Measurements from ENCODE around the gene GATB. TPM values are rescaled to one million over a fixed set of nuclear protein-coding genes. Genes with fewer than 3 reads are reported as not detected.

Gene GATB
- total RNA-seq, 1 donor from 2014 or later = 14.2 TPM

- no peaks in the 10 kb centered on the region for H3K27me3 ChIP-seq (ENCODE audit: low read depth)
- DNase-seq = no peak
- no peaks in the 10 kb centered on the region for H3K4me1 ChIP-seq
- H3K36me3 ChIP-seq = no peaks in the 10 kb centered on the region
- no peaks in the 10 kb centered on the region for H3K9me3 ChIP-seq
- ATAC-seq = no peak
- intact Hi-C loops (cut with DNase I) = no loop called here
- no peak overlapping the region for H3K4me3 ChIP-seq
- no peak for TF ChIP-seq CTCF (IDR thresholded peaks at IDR 0.05)
- H3K27ac ChIP-seq = peak overlapping the region; percentile 18
These were observed 46.4 kb upstream of the GATB start for GRCh38 chr4:151807220-151807619.

- H3K27ac ChIP-seq = peak overlapping the region; percentile 18
- intact Hi-C loops (cut with DNase I) = no loop called here
These were observed 45.7 kb upstream of the GATB start for GRCh38 chr4:151806511-151806927.

GRCh38 chr4:151804821-151805220, 44.0 kb upstream of the GATB start:
- Histone ChIP-seq H3K36me3 (no peaks in the 10 kb centered on the region), H3K4me3 (no peak overlapping the region), H3K27me3 (ENCODE audit: low read depth) (no peaks in the 10 kb centered on the region), H3K9me3 (no peaks in the 10 kb centered on the region), H3K27ac (no peak overlapping the region), H3K4me1 (no peaks in the 10 kb centered on the region)
- TF ChIP-seq CTCF (IDR thresholded peaks at IDR 0.05) = no peak
- intact Hi-C loops (cut with DNase I) = no loop called here
- DNase-seq (no peak), ATAC-seq (no peak)

More at GRCh38 chr4:151806511-151806927, 45.7 kb upstream of the GATB start:
- H3K9me3 ChIP-seq = no peaks in the 10 kb centered on the region
- no peak for TF ChIP-seq CTCF (IDR thresholded peaks at IDR 0.05)
- DNase-seq = no peak
- H3K36me3 ChIP-seq = no peaks in the 10 kb centered on the region
- ATAC-seq = no peak
- H3K27me3 ChIP-seq (ENCODE audit: low read depth) = no peaks in the 10 kb centered on the region
- no peaks in the 10 kb centered on the region for H3K4me1 ChIP-seq
- H3K4me3 ChIP-seq = no peak overlapping the region

GRCh38 chr4:151804086-151804630, 43.4 kb upstream of the GATB start:
- ATAC-seq (no peak), DNase-seq (no peak)
- Histone ChIP-seq H3K36me3 (no peaks in the 10 kb centered on the region), H3K4me1 (no peaks in the 10 kb centered on the region), H3K27ac (no peak overlapping the region), H3K9me3 (no peaks in the 10 kb centered on the region), H3K4me3 (no peak overlapping the region), H3K27me3 (ENCODE audit: low read depth) (no peaks in the 10 kb centered on the region)
- intact Hi-C loops (cut with DNase I) = no loop called here
- no peak for TF ChIP-seq CTCF (IDR thresholded peaks at IDR 0.05)

- ATAC-seq (no peak), DNase-seq (no peak)
- H3K36me3 ChIP-seq = no peaks in the 10 kb centered on the region
- TF ChIP-seq CTCF (IDR thresholded peaks at IDR 0.05) = no peak
- H3K4me3 ChIP-seq = no peak overlapping the region
- H3K27ac ChIP-seq = no peak overlapping the region
- no peaks in the 10 kb centered on the region for H3K4me1 ChIP-seq
- no peaks in the 10 kb centered on the region for H3K9me3 ChIP-seq
- no peaks in the 10 kb centered on the region for H3K27me3 ChIP-seq (ENCODE audit: low read depth)
- intact Hi-C loops (cut with DNase I) = no loop called here
These were observed 42.4 kb upstream of the GATB start for GRCh38 chr4:151803246-151803645.
